Upper lobe of left lung (tissue), 4 donors: ENCODE data around the gene HERC2.

Source experiments
- CTCF ChIP-seq, 6 experiments: fragments of 450-650 bp in 4 of 6; fragments of 200-600 bp in 2 of 6; sonication (generic) in 2 of 6; IDR thresholded peaks; one replicate each; pipeline ENCODE4 v1.5.1; 2016 to 2019; ENCODE audit warnings: antibody characterized with exemption in 6 of 6
- EP300 ChIP-seq, 4 donors: sonication (generic); formaldehyde crosslinking; IDR thresholded peaks; one replicate each; pipeline ENCODE4 v1.5.1; 2017; ENCODE audit warnings: antibody characterized with exemption in 4 of 4, control low read depth in 2 of 4
- POLR2A ChIP-seq, 4 donors: fragments of 450-650 bp; IDR thresholded peaks; one replicate each; pipeline ENCODE4 v1.5.1; 2016 to 2017; ENCODE audit warnings: antibody characterized with exemption in 4 of 4, mild to moderate bottlenecking in 2 of 4
- POLR2AphosphoS5 ChIP-seq, 2 donors: sonication (generic); formaldehyde crosslinking; IDR thresholded peaks; one replicate each; pipeline ENCODE4 v1.5.1; 2017; ENCODE audit warnings: antibody characterized with exemption in 2 of 2

- TF ChIP-seq CTCF (IDR thresholded peaks at IDR 0.05) (no peak), POLR2AphosphoS5 (IDR thresholded peaks at IDR 0.05) (no peak), EP300 (IDR thresholded peaks at IDR 0.05) (no peak), POLR2A (IDR thresholded peaks at IDR 0.05) (no peak)
Observed at GRCh38 chr15:28208583-28208982, 113.4 kb downstream of the HERC2 start.
